Measurements from ENCODE around the gene SYCE3.

Gene SYCE3

GRCh38 chr22:50531962-50532674 is 30.6 kb downstream of the SYCE3 start:
- ATAC-seq = peak; percentile 89
- TF ChIP-seq TOX (CRISPR knock-in tag; IDR thresholded peaks at IDR 0.05; ENCODE audit: borderline replicate concordance) (no peak), ESRRG (CRISPR knock-in tag; IDR thresholded peaks at IDR 0.05) (no peak), GLIS3 (CRISPR knock-in tag; IDR thresholded peaks at IDR 0.05) (no peak), ZFP3 (CRISPR knock-in tag; IDR thresholded peaks at IDR 0.05) (no peak), PATZ1 (CRISPR knock-in tag; IDR thresholded peaks at IDR 0.05; ENCODE audit: borderline replicate concordance) (no peak), CREB5 (CRISPR knock-in tag; IDR thresholded peaks at IDR 0.05; ENCODE audit: low read depth) (no peak), TCF4 (CRISPR knock-in tag; IDR thresholded peaks at IDR 0.05; ENCODE audit: borderline replicate concordance) (no peak), ZNF565 (CRISPR knock-in tag; conservative IDR thresholded peaks at IDR 0.05; ENCODE audit: low read depth) (no peak), ARNTL (CRISPR knock-in tag; IDR thresholded peaks at IDR 0.05; ENCODE audit: borderline replicate concordance, low read depth) (no peak), SNAI2 (CRISPR knock-in tag; IDR thresholded peaks at IDR 0.05) (no peak)

- peak; percentile 39 for ATAC-seq
- no peak for TF ChIP-seq GLIS3 (CRISPR knock-in tag; IDR thresholded peaks at IDR 0.05)
- TF ChIP-seq TOX (CRISPR knock-in tag; IDR thresholded peaks at IDR 0.05; ENCODE audit: borderline replicate concordance) = no peak
- no peak for TF ChIP-seq ZNF70 (CRISPR knock-in tag; IDR thresholded peaks at IDR 0.05)
- TF ChIP-seq CSRNP3 (CRISPR knock-in tag; IDR thresholded peaks at IDR 0.05) = no peak
- TF ChIP-seq TCF4 (CRISPR knock-in tag; IDR thresholded peaks at IDR 0.05; ENCODE audit: borderline replicate concordance) = no peak
- TF ChIP-seq SNAI2 (CRISPR knock-in tag; IDR thresholded peaks at IDR 0.05) = no peak
- TF ChIP-seq PPARA (CRISPR knock-in tag; IDR thresholded peaks at IDR 0.05; ENCODE audit: borderline replicate concordance) = no peak
- TF ChIP-seq TSHZ2 (CRISPR knock-in tag; IDR thresholded peaks at IDR 0.05) = no peak
- no peak for TF ChIP-seq ZC3H10 (CRISPR knock-in tag; IDR thresholded peaks at IDR 0.05)
- TF ChIP-seq CSDC2 (CRISPR knock-in tag; IDR thresholded peaks at IDR 0.05) = no peak
These were observed 31.2 kb downstream of the SYCE3 start for GRCh38 chr22:50531546-50531961.

- no peak for TF ChIP-seq CREB5 (CRISPR knock-in tag; IDR thresholded peaks at IDR 0.05; ENCODE audit: low read depth)
- no peak for TF ChIP-seq ESRRG (CRISPR knock-in tag; IDR thresholded peaks at IDR 0.05)
- TF ChIP-seq OSR1 (CRISPR knock-in tag; IDR thresholded peaks at IDR 0.05) = no peak
- TF ChIP-seq ZNF70 (CRISPR knock-in tag; IDR thresholded peaks at IDR 0.05) = no peak
- no peak for TF ChIP-seq ARNTL (CRISPR knock-in tag; IDR thresholded peaks at IDR 0.05; ENCODE audit: borderline replicate concordance, low read depth)
- TF ChIP-seq ISL1 (CRISPR knock-in tag; IDR thresholded peaks at IDR 0.05) = no peak
- TF ChIP-seq CSDC2 (CRISPR knock-in tag; IDR thresholded peaks at IDR 0.05) = no peak
- TF ChIP-seq ZNF565 (CRISPR knock-in tag; conservative IDR thresholded peaks at IDR 0.05; ENCODE audit: low read depth) = no peak
- TF ChIP-seq PATZ1 (CRISPR knock-in tag; IDR thresholded peaks at IDR 0.05; ENCODE audit: borderline replicate concordance) = no peak
- TF ChIP-seq CSRNP3 (CRISPR knock-in tag; IDR thresholded peaks at IDR 0.05) = no peak
- ATAC-seq = peak; percentile 20
These were observed 31.7 kb downstream of the SYCE3 start for GRCh38 chr22:50530877-50531545.

All from SK-N-SH treated with all-trans-retinoic acid at 6 μM for 48 hours (cell line).